Kidney tubule cell (primary cell): ENCODE results near the gene SPINDOC.

ENCODE experiments used
- DNase-seq: peaks from one replicate; pipeline ENCODE4 v3.0.0-alpha.2; 2018; ENCODE audit warnings: low spot score

The SPINDOC gene

DNA sequence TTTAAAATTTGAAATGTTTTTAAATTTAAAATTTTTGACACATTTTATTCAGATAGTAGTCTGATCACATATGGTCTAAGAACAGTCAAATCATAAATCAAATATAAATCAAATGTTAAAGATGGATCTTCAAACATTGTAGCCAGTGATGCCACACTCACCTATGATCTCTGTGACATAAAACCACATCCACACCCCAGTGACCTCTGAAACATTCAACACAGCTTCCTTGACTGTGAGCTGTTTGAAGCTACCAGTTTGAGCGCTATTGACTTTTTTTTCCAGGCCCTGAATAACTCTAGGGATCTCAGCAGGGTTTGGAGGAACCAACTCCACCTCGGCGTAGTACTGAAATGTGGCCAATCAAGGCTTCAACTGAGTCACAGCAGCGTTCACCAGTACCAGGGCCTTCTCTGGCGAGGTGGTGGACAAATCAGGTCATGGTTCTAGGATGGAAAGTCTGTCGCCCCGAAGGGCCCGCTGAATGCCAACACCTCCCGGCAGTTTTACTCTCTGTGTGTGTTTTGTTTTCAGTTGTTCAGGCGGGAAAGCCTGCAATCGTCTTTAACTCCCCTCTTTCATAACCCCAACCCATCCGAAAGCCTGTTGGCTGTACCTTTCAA, 21.4 kb downstream of the SPINDOC start:
- no peak for DNase-seq

GRCh38 chr11:63835158-63835545, 21.9 kb downstream of the SPINDOC start:
- DNase-seq, result no peak

DNA sequence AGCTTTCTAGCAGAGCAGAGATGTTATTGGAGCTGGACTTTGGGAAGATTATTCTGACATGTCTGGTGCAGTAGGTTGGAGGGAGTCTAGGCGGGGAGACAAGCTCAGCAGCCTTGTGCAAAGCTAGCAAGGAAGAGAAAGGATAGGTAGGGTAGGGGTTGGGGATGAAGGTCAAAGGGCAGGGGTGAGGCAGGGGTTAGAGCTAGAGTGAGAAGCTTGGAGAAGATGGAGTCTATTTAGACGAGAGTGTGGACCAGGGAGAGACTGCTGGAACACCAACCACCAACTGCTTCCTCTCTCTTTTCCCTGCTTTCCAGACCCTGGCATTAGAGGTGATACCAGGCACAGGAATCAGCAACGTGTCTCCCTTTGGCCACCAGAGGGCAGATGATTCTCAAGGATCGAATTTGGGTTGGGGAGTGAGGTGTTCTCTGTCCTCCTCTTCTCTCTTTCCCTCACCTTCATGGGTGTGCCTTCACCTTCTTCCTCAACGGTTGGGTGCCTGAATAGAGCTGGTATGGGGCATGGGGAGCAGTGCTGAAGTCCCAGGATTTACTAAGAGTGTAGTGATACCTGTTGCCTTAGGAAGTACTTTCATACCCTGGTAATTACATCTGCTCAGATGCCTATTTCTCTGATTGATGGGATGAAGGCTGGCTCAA, 23.9 kb downstream of the SPINDOC start:
- peak; percentile 78 for DNase-seq

GRCh38 chr11:63837739-63838138, 24.5 kb downstream of the SPINDOC start:
- DNase-seq, result no peak

DNA sequence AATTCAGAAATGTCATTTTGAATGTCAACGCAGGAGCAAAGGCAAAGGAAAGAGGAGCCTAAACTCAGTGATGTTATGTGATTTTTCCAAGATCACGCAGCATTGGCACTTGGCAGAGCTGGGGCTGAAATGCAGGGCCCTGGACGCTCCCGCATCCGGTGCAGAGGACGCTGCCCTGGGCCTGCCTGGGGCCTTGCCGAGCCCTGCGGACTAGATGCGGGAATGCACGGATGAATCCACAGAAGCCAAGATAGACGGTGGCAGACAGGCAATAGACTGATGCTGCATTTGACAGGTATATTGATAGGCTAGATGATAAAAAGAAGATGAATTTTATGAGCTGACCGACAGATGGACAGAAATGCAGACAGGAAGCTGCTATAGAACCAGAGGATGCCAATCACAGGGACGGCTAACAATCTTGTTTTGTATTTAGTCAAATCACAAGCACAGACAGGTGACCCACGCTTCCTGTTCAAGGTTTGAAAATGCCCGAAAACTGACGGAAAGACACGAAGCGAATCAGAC, 25.0 kb downstream of the SPINDOC start:
- no peak for DNase-seq

GRCh38 chr11:63838678-63839507, 25.6 kb downstream of the SPINDOC start, which contains the start of gene MARK2:
MARK2 (plus strand) TSS chr11:63839110; CDS start chr11:63839507, 397 bp downstream.
- peak; percentile 99 for DNase-seq

DNA sequence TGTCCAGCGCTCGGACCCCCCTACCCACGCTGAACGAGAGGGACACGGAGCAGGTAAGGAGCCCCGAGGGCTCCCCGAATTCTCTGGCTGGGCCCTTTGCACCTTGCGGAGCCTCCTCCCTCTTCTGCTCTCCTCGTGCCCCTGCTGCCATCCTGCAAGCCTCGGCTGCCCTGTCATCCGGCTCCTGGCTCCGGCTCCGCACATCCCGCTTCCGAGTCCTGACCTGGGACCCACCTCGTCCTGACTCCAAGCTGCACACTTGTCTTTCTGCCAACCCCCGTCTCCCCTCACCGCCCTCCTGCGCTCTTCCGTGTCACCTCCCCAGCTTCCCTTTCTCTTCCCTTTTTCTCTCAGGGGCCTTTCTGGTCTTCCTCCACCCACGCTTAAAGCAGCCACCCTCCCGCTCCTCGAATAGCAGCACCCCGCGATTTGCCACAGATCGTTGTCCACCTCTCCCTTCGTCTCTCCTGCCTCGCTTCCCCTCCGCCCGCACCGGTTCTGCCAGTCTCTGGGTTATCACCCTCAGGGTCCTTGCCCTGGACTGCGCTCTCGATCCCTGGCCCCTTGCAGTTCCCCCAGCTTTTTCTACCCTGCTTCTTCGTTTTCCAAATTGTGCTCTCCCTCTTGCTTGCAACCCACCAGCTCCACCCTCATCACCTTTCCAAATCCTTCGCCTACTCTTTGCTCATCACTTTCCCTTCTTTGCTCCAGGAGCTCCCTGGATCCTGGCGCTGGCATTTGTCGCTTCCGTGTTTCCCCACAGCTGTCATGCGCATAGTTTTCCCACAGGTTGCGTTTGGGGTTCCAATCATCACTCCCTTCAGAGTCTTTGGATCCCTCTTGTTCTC, 26.5 kb downstream of the SPINDOC start:
- peak; percentile 29 for DNase-seq

- no peak for DNase-seq
Measured at GRCh38 chr11:63840356-63841060, 27.3 kb downstream of the SPINDOC start.

DNA sequence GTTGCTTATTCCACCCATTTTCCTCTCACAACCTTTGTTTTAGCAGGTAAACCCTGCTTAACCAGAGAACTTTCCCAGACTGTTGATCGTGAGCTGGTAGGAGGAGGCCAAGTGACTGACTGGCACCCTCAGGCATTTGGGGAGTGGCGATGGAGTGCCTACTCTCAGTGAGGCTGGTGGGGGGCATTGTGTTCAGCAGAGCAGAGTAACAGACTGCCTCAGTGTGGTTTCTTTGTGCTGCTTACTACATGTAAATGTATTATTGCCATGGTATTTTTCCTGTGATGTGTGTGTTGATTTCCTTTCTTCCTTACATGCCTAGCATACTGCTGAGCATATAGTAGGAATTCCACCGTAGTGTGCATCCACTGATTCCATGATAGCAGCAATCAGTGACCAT, 28.3 kb downstream of the SPINDOC start:
- DNase-seq, result peak; percentile 90

GRCh38 chr11:63843041-63843440, 29.8 kb downstream of the SPINDOC start:
- no peak for DNase-seq

DNA sequence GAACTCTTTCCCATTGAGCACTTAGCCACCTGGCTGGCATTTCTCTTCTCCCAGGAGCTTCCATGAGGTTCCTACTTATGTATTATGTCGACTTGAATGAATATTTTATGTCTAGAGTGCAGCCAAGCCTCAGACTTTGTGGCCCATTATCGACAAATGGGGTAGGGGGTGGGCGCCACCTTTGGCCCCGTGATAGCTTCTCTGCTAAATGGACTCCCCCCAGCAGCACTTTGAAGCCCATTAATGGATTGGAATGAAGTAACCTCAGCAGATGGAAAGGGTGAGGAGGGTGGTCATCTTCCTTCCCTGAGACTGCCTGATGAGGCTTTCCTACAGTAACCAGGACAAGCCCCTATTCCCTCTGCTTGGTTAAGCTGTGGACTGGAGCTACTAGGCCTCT, 31.6 kb downstream of the SPINDOC start:
- no peak for DNase-seq

GRCh38 chr11:63845303-63845702, 32.0 kb downstream of the SPINDOC start:
- peak; percentile 87 for DNase-seq

DNA sequence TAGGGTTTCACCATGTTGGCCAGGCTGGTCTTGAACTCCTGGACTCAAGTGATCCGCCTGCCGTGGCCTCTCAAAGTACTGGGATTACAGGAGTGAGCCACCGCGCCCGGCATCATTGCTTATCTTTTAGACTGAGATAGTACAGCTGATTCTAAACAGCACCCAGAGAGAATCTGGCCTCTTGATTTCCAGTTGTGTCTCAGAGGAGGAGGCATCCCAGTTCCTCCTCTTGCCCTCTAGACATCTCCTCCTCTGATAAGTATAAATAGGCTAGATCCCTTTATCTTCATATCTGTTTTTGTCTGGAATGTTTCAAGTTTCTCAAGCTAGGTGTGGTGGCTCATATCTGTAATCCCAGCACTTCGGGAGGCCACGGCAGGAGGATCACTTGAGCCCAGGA, 32.7 kb downstream of the SPINDOC start:
- no peak for DNase-seq

GRCh38 chr11:63846897-63847296, 33.6 kb downstream of the SPINDOC start:
- no peak for DNase-seq

- no peak for DNase-seq
Measured at GRCh38 chr11:63847363-63847762, 34.1 kb downstream of the SPINDOC start.

DNA sequence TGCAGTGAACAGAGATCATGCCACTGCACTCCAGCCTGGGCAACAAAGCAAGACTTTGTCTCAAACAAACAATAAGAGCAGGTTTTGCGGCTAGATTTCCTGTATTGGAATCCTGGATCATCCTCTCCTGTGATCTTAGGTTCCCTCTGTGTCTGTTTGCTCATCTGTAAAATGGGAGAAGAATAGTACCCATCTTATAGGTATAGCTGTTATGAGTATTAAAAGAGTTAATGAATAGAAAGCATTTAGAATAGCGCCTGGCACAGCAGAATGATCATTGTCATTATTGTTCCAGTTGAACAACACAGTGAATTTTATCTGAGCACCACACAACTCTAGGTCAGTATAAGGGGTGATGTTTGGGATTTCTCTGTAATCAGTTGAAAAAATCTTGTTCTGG, 36.4 kb downstream of the SPINDOC start:
- no peak for DNase-seq

DNA sequence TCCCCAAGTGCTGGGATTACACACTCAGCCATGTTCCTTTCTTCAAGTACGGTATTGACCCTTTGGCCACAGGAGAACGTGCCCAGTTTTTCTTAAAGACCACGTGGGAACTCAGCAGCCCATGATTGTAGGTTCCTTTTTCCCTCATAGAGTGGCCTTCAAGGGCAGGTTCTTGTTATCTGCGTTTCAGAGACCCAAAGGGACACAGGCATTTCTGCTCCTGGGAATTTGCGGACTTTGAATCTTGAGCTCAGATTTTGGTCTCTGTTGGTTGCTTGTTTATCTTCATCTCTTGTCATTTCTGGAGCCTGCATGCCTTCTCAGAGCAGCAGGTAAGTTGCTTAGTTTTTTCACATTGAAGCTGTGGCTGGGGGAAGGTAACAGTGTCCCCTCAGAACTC, 37.7 kb downstream of the SPINDOC start:
- DNase-seq, result no peak

- no peak for DNase-seq
Measured at GRCh38 chr11:63851364-63851763, 38.1 kb downstream of the SPINDOC start.

DNA sequence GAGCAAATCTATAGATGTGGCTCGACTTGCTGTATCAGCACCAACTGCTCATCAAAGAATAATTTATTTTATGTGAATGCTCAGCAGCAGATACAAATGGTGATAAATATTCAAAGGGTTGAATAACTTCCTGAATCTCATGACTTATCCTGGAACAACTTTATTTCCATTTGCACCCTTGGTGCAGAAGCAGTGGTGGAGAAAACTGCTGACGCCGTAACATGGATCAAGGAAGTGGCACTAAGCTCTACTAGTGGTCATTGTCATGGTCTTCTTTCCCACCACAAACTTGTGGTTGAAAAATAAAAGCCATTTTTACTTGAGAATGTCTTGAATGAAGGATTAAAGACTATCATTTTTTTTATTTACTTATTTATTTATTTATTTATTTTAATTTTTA, 40.2 kb downstream of the SPINDOC start:
- no peak for DNase-seq

DNA sequence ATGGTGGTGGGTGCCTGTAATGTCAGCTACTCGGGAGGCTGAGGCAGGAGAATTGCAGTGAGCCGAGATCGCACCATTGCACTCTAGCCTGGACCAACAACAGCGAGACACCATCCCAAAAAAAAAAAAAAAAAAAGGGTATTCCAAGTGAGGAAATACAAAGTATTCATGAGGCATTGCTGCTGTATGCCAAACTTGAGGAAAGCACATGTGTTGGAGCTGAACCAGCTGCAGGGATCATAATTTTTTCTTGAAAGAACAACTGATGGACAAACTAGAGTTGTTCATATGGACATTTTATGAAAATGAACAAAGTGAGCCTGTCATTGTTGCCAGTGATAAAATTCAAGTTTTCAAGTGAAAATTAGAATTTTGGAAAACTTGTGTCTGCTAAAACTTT, 41.4 kb downstream of the SPINDOC start:
- no peak for DNase-seq

DNA sequence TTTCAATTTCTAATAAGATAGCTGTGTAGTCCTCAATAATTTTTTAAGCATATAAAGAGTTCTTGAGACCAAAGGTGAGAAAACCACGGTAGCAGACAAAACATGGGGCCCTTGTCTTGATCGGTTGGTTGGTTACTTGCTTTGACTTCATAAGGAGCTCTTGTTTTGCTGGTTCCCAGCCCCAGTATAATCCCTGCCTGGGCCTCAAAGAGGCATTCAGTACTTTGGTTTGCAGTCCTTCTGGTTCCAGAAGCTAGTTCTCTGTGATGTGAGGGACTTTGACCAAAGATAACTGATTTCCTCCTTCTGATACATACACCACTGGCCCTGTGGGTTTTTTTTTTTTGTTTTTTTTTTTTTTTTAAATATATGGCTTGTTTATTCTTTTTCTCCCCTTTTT, 42.7 kb downstream of the SPINDOC start:
- no peak for DNase-seq
